SK-N-SH treated with all-trans-retinoic acid at 6 μM for 48 hours (cell line): ENCODE results near the gene STAB2.

Experiments
- ATAC-seq: fragments of 200-7000 bp; cut with Tn5 transposase; 3 replicates; pipeline ENCODE4 v1.9.1; 2020; ENCODE audit warnings: mild to moderate bottlenecking, moderate library complexity
- ARNTL ChIP-seq: fragments of 450-650 bp; formaldehyde crosslinking; IDR thresholded peaks from 2 replicates; pipeline ENCODE4 v1.5.0; 2020; ENCODE audit warnings: low read depth, mild to moderate bottlenecking, moderate library complexity, borderline replicate concordance
- CREB5 ChIP-seq: fragments of 250-450 bp; sonication (Bioruptor Pico); IDR thresholded peaks from 2 replicates; pipeline ENCODE4 v1.5.1; 2020; ENCODE audit warnings: low read depth, mild to moderate bottlenecking, moderate library complexity
- CSDC2 ChIP-seq: fragments of 250-450 bp; sonication (Bioruptor Pico); IDR thresholded peaks from 2 replicates; pipeline ENCODE4 v1.5.0; 2020; ENCODE audit warnings: mild to moderate bottlenecking, moderate library complexity
- CSRNP3 ChIP-seq: fragments of 250-450 bp; sonication (Bioruptor Pico); IDR thresholded peaks from 2 replicates; pipeline ENCODE4 v1.5.1; 2021; ENCODE audit warnings: mild to moderate bottlenecking, moderate library complexity
- ESRRG ChIP-seq: fragments of 250-450 bp; sonication (Bioruptor Pico); IDR thresholded peaks from 2 replicates; pipeline ENCODE4 v1.6.1; 2021; ENCODE audit warnings: mild to moderate bottlenecking
- GLIS3 ChIP-seq: fragments of 250-450 bp; sonication (Bioruptor Pico); IDR thresholded peaks from 2 replicates; pipeline ENCODE4 v1.5.0; 2020; ENCODE audit warnings: mild to moderate bottlenecking, moderate library complexity
- OSR1 ChIP-seq: fragments of 250-450 bp; sonication (Bioruptor Pico); IDR thresholded peaks from 2 replicates; pipeline ENCODE4 v1.8.0; 2022; ENCODE audit warnings: moderate library complexity, mild to moderate bottlenecking, inconsistent platforms
- PATZ1 ChIP-seq: fragments of 250-450 bp; sonication (Bioruptor Pico); IDR thresholded peaks from 2 replicates; pipeline ENCODE4 v1.8.0; 2020; ENCODE audit warnings: mild to moderate bottlenecking, moderate library complexity, borderline replicate concordance
- POU6F1 ChIP-seq: fragments of 250-450 bp; sonication (Bioruptor Pico); IDR thresholded peaks from 2 replicates; pipeline ENCODE4 v1.8.0; 2021; ENCODE audit warnings: low read depth, mild to moderate bottlenecking, moderate library complexity, borderline replicate concordance
- PPARA ChIP-seq: fragments of 250-450 bp; sonication (Bioruptor Pico); IDR thresholded peaks from 2 replicates; pipeline ENCODE4 v1.5.0; 2020; ENCODE audit warnings: mild to moderate bottlenecking, borderline replicate concordance
- RARB ChIP-seq: fragments of 250-450 bp; sonication (Bioruptor Pico); IDR thresholded peaks from 2 replicates; pipeline ENCODE4 v1.8.0; 2021; ENCODE audit warnings: mild to moderate bottlenecking, moderate library complexity
- TCF4 ChIP-seq: fragments of 250-450 bp; sonication (Bioruptor Pico); IDR thresholded peaks from 2 replicates; pipeline ENCODE4 v1.8.0; 2021; ENCODE audit warnings: mild to moderate bottlenecking, moderate library complexity, borderline replicate concordance
- TOX ChIP-seq: fragments of 250-450 bp; sonication (Bioruptor Pico); IDR thresholded peaks from 2 replicates; pipeline ENCODE4 v1.8.0; 2021; ENCODE audit warnings: mild to moderate bottlenecking, moderate library complexity, borderline replicate concordance
- TSHZ2 ChIP-seq: fragments of 250-450 bp; sonication (Bioruptor Pico); IDR thresholded peaks from 2 replicates; pipeline ENCODE4 v1.5.0; 2020; ENCODE audit warnings: mild to moderate bottlenecking, moderate library complexity
- ZC3H10 ChIP-seq: fragments of 250-450 bp; sonication (Bioruptor Pico); IDR thresholded peaks from 2 replicates; pipeline ENCODE4 v1.5.1; 2021; ENCODE audit warnings: mild to moderate bottlenecking, moderate library complexity
- ZFP3 ChIP-seq: fragments of 250-450 bp; sonication (Bioruptor Pico); IDR thresholded peaks from 2 replicates; pipeline ENCODE4 v1.5.0; 2020; ENCODE audit warnings: mild to moderate bottlenecking, moderate library complexity
- ZFP30 ChIP-seq: fragments of 450-650 bp; formaldehyde crosslinking; IDR thresholded peaks from 2 replicates; pipeline ENCODE4 v1.5.0; 2022; ENCODE audit warnings: mild to moderate bottlenecking, moderate library complexity
- ZNF565 ChIP-seq: fragments of 450-650 bp; formaldehyde crosslinking; conservative IDR thresholded peaks from 2 replicates; pipeline ENCODE4 v1.5.0; 2020; ENCODE audit warnings: low read depth, mild to moderate bottlenecking, moderate library complexity
- ZNF70 ChIP-seq: fragments of 450-650 bp; formaldehyde crosslinking; IDR thresholded peaks from 2 replicates; pipeline ENCODE4 v1.5.0; 2020; ENCODE audit warnings: mild to moderate bottlenecking, moderate library complexity
- ZNF8 ChIP-seq: fragments of 450-650 bp; formaldehyde crosslinking; IDR thresholded peaks from 2 replicates; pipeline ENCODE4 v1.5.0; 2020; ENCODE audit warnings: mild to moderate bottlenecking, moderate library complexity

The STAB2 gene

GRCh38 chr12:103560604-103561101 is 26.4 kb upstream of the STAB2 start (continued):
- TF ChIP-seq TSHZ2 = no peak
- peak; percentile 49; the same call in 1 of the 2 replicates for TF ChIP-seq POU6F1 (CRISPR knock-in tag)
- TF ChIP-seq ZFP30 (CRISPR knock-in tag) = no peak

GRCh38 chr12:103561174-103561573 is 25.9 kb upstream of the STAB2 start:
- TF ChIP-seq ZNF8 = no peak
- TF ChIP-seq CSRNP3 (CRISPR knock-in tag) = no peak
- no peak for TF ChIP-seq GLIS3 (CRISPR knock-in tag)
- TF ChIP-seq PPARA (CRISPR knock-in tag) = no peak
- no peak for TF ChIP-seq TCF4 (CRISPR knock-in tag)
- no peak for TF ChIP-seq OSR1 (CRISPR knock-in tag)
- TF ChIP-seq ZFP30 (CRISPR knock-in tag) = no peak
- no peak for TF ChIP-seq ARNTL (CRISPR knock-in tag)
- TF ChIP-seq CSDC2 (CRISPR knock-in tag) = no peak
- TF ChIP-seq ESRRG (CRISPR knock-in tag) = no peak
- TF ChIP-seq PATZ1 = no peak
- TF ChIP-seq TOX (CRISPR knock-in tag) = no peak
- TF ChIP-seq ZNF70 (CRISPR knock-in tag) = no peak
- no peak for TF ChIP-seq TSHZ2
- TF ChIP-seq POU6F1 (CRISPR knock-in tag) = no peak
- no peak for TF ChIP-seq ZFP3
- TF ChIP-seq CREB5 (CRISPR knock-in tag) = no peak
- no peak for TF ChIP-seq ZC3H10 (CRISPR knock-in tag)
- no peak for TF ChIP-seq RARB (CRISPR knock-in tag)
- TF ChIP-seq ZNF565 = no peak
- peak; percentile 16; the same call in 2 of the 3 replicates for ATAC-seq
